T-helper 1 cell (primary cell): ENCODE results near the gene HOXB5.

Experiments used
- DNase-seq, 5 donors: peaks; one replicate each; pipeline ENCODE4 v3.0.0-alpha.2; 2012 to 2020

The HOXB5 gene

GRCh38 chr17:48628649-48629410 lies 35.3 kb upstream of the HOXB5 start:
- DNase-seq, result no peak

DNA sequence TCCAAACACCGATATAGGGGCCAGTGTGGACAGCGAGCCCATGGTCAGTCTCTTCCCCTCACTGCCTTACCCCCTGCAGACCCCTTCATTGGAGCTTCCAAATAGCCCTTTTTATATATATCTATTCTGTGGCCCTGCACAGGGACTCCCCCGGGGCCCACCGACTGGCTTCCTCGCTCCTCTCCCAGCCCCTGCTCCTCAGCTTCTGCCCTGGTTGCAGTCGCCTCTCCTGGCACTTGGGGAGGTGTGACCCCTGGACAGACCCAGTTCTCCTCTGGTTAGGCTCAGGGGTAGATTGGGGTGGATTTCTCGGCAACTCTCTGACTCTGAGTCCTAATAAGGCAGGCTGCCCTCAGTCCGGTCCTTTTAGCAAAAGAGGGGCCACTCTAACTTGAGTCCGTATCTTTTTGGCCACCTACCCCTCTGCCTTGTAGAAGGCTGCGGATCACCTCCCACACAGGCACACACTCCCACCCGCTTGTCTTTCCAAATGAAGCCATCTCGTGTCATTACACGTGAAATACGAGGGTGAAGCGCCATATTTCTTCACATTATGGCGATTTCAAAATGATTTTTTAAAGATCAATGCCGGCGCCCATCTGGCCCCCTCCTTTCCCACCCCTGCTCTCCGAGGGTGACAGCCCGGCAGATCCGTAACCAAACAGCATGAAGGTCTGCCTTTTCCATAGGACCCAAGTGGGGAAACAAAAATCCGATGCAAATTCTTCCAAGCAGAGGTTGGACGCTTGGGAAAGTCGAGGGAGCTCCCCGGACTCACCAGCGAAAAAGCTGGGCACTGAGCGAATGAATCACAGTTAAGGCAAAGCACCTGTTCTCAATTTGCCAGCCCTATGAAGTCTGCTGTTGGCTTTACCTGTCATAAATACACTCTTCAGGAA lies 34.3 kb upstream of the HOXB5 start:
- DNase-seq, result no peak

DNA sequence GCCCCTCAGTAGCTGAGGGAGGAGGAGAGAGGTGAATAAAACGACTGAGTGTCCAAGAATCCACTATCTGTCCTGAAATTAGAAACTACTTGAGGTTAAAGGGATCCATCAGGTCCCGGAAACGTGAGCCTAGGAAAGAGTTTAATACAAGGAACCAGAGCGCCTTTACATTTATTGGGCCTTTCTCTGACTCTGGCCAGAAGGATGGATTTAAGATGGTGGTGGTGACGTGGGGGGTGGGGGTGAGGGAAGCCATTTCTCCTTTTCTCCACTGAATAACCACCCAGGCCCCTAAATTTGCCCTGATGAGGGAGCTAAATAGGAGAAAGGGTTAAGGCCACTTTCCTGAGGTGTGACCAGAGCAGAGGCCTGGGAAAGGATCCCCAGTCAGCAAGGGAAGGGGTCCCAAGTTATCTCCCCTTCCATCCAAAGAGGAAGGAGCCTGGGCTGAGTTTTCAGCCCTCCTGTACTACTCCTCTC lies 33.6 kb upstream of the HOXB5 start:
- no peak for DNase-seq

- peak in 2 of 5 donors; percentile 31 to 38 for DNase-seq
Observed at GRCh38 chr17:48626245-48627117, 32.9 kb upstream of the HOXB5 start, which contains the start of gene HOXB9. Gene HOXB9 (minus strand): TSS chr17:48626358. CDS start chr17:48626269, 89 bp downstream.

GRCh38 chr17:48625495-48626244 lies 32.1 kb upstream of the HOXB5 start:
- peak in 2 of 5 donors; percentile 21 to 32 for DNase-seq

- peak in 1 of 5 donors; percentile 28 for DNase-seq
Observed at GRCh38 chr17:48624544-48625494, 31.2 kb upstream of the HOXB5 start.

DNA sequence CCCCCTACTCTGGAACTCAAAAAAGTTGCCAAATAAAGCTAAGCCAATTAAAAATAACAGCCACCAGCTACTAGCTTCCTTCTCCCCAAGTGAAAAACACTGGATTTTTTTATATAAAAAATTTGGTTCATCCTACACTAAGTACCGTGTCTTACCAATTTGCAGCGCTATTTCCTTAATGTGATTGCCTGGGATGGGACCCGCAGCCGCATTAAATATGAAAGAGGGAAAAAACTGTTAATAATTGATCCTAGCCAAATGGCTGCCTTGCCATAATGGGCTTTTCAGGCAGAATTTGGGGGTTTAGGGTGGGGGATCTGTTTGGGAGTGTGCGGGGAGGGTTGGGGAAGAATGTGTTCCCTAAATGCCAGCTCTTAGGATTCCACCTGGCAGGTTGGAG lies 30.5 kb upstream of the HOXB5 start:
- DNase-seq, result no peak

- DNase-seq, result no peak
Observed at GRCh38 chr17:48623583-48623982, 30.0 kb upstream of the HOXB5 start.

DNA sequence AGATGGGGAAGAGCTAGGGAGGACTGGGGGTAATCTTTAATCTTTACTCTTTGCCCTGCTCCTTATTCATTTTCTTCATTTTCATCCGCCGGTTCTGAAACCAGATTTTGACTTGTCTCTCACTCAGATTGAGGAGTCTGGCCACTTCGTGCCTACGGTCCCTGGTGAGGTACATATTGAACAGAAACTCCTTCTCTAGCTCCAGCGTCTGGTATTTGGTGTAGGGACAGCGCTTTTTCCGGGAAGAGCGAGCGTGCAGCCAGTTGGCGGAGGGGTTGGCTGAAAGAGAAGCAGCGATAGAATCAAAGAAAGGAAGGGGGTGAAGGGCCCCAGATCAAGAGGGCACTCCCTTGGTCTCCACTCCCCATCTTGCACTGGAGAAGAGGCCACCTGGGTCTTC lies 29.3 kb upstream of the HOXB5 start:
- DNase-seq, result no peak

DNA sequence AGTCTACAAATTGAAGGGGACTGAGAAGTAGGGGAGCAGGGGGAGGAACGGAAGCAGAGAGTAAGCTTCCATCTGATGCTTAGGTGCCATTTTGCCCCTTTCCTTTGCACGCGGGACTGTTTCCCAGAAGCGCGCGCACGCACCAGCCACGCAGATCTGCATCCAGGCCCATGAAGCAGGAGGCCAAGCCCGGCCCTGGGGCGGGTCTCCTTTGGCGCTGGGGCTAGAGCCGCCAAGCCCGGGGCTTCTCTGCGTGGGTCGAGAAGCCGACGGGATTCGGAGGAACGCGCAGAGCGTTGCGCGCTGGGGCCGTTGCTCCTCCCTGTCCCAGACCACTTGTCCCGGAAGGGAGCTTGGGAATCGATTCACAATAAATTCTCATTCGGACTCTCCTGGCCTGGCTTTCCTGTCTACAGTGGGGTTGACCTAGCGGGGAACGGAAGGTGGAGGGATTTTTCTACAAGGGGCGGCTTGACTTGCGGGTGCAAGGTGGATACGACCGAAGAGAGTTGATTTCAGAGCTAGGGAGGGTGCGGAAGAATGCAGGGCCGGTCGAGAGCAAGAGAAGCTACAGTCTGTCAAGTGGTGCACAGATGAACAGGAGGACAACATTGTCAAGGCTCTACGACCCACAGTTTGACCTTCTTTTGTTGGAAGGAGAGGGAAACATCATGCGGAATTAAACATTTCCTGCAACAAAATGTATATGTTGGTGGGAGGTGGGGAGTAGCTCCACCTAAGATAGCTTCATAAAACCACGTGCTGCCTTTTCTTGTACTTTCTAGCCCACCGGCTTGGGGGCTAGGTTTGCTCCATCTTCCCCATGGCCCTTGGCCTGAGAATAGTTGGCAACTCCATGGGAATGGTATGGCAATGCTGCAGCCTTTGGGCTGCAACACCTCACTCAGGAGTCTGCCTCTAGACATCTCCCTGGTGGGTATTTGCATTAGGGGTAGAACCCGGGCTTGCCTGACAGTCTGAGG lies 28.1 kb upstream of the HOXB5 start:
- DNase-seq, result no peak

DNA sequence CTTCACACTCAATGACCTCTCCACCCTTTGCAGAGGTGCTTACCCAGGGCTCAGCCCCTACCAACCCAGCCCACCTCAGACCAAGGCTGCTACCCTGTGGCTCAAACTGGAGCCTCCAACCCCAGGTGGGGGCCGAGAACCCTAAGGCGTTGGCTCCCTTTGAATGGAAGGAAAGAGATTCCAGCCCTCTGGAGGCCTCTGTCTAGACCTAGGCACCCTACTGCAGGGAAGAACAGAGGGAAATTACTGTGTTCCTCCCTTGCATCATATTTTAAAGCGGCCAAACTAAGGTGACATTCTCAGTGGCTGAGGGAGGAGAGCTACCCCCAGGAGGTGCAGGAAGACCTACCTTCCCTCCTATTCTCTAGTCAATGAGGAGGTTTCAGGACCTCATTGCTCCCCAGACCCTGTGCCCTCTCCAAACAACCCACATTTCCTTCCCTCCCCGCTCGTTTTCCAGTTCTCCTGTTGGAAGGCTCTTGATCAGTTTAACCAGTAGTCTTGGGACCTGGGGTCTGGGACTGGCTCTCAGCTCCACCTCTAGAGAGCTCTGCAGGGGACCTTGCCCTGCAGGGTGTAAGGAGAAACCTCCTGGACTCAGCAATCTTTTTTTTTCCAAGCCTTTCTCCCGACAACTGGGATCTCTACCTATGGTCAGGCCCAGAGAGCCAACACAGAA lies 27.0 kb upstream of the HOXB5 start:
- DNase-seq, result no peak

- DNase-seq, result no peak
Observed at GRCh38 chr17:48619826-48620449, 26.4 kb upstream of the HOXB5 start.

DNA sequence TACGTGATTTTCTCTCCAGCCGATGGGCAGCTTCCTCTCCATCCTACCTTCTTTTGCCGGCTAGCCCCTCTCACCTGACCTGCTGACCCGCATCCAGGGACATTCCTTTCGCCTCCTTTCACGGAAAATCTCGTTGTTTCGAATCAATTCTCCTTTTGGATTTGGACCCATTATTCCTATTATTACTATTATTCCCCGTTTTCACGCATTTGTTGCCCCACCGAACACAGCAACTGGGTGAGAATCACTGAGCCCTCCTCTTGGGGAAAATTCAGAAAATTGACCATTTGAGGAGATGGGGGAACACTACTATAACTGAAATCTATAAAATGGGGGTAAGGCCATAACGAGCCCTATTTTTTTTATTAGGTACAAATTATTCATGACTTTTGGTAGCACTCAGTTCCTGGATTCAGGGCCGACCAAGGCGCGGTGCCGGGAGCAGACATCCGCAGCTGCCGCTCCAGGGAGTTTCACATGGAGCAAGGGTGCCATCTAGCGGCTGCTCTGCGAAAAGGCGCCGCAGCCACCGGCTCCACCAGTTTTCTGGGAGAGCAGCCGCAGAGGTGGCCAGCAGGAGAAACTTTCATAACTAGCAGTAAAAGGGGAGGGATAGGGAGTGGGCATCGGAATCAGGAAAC lies 24.8 kb upstream of the HOXB5 start:
- peak; percentile 62 to 82 (median 73) for DNase-seq

GRCh38 chr17:48617471-48618255 lies 24.1 kb upstream of the HOXB5 start:
- no peak for DNase-seq

DNA sequence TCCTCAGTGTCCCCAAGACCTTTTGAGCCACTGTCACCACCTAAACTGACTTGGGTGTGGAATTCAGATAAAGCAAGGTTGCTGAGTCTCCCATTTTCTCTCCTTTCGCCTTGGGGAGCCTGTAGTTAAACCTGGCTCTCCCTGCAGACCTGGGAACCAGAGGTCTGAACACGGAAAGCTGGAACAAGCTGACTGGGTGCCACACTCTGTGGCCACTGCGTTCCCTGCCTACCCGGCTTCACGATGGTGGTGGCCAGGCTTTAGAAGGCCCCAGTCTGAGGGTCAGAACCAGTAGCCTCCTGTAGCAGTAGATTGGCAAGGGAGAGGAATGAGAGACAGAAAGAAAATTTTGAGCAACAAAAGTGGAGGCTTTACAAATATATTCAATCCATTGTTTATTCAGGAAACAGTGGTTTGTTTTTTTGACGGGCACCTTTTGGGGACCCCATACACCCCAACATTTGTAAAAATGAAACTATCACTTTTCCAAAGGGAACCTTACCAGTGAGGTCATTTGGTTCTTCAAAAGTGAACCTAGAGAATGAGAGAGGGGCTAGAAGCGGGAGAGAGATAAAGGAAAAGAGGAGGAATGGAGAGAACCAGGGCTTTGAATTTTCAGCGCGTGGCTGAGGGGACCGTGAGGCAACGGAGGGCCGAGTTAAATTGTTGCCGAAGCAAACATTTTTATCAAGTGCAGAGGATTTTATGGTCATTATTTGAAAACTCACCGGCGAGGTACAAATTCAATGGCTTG lies 23.3 kb upstream of the HOXB5 start:
- no peak for DNase-seq
